SK-N-SH (cell line): Measurements from ENCODE around the gene CCDC187.

ENCODE experiments used
- CTCF ChIP-seq: fragments of 200-600 bp; sonication (generic); IDR thresholded peaks from 2 replicates; pipeline ENCODE4 v1.6.1; 2017; ENCODE audit warnings: antibody characterized with exemption, mild to moderate bottlenecking, moderate library complexity
- EZH2phosphoT487 ChIP-seq: fragments of 200-600 bp; sonication (generic); IDR thresholded peaks from 2 replicates; pipeline ENCODE4 v1.6.1; 2017; ENCODE audit warnings: low read depth, mixed run types, mild to moderate bottlenecking, antibody characterized with exemption, moderate library complexity, borderline replicate concordance
- GABPA ChIP-seq: IDR thresholded peaks from 2 replicates; pipeline ENCODE4 v1.4.0; 2012; ENCODE audit warnings: low read depth, mild to moderate bottlenecking
- JUND ChIP-seq: IDR thresholded peaks from 2 replicates; pipeline ENCODE4 v1.4.0; 2012
- MAX ChIP-seq: IDR thresholded peaks from 2 replicates; pipeline ENCODE4 v1.4.0; 2012; ENCODE audit warnings: low read depth
- NFIC ChIP-seq: IDR thresholded peaks from 2 replicates; pipeline ENCODE4 v1.4.0; 2012; ENCODE audit warnings: borderline replicate concordance
- POLR2AphosphoS5 ChIP-seq: IDR thresholded peaks from 2 replicates; pipeline ENCODE4 v1.6.1; 2012; ENCODE audit warnings: low read depth, low read length
- RFX5 ChIP-seq: IDR thresholded peaks from 2 replicates; pipeline ENCODE4 v1.6.1; 2012; ENCODE audit warnings: mild to moderate bottlenecking, improper control_type of control experiment, low read length
- SIN3A ChIP-seq: IDR thresholded peaks from 2 replicates; pipeline ENCODE4 v1.6.1; 2012; ENCODE audit warnings: low read depth, mild to moderate bottlenecking, low read length, moderate library complexity, borderline replicate concordance
- USF1 ChIP-seq: IDR thresholded peaks from 2 replicates; pipeline ENCODE4 v1.4.0; 2012; ENCODE audit warnings: low read depth, borderline replicate concordance

- no peak for TF ChIP-seq CTCF
- TF ChIP-seq RFX5 = no peak
- no peak for TF ChIP-seq MAX
- no peak for TF ChIP-seq SIN3A
- no peak for TF ChIP-seq POLR2AphosphoS5
- no peak for TF ChIP-seq JUND
- TF ChIP-seq USF1 = no peak
- no peak for TF ChIP-seq GABPA
- no peak for TF ChIP-seq EZH2phosphoT487
- TF ChIP-seq NFIC = no peak
Measured at GRCh38 chr9:136307215-136307750, 3.4 kb upstream of the CCDC187 start.
